SK-N-SH (cell line): ENCODE data around the gene AXIN1. TPM values are rescaled to one million over a fixed set of nuclear protein-coding genes. Genes with fewer than 3 reads are reported as not detected.
"Not testable (repeated sequence)": the region's sequence is repeated elsewhere in the genome, so short reads cannot be mapped to it uniquely, and the experiment has no call there.

Source experiments
- CTCF ChIA-PET: fragments of 300-600, 350-600 bp; formaldehyde crosslinking; extraction: SDS; loops from one replicate; lab custom pipeline; 2021; lab: Yijun Ruan, JAX
- POLR2A ChIA-PET: fragments of 350-600 bp; sonication (Branson Sonifier 250); formaldehyde crosslinking; extraction: SDS; loops from one replicate; lab custom pipeline; 2020; ENCODE audit warnings: antibody characterized with exemption, inconsistent platforms; lab: Yijun Ruan, JAX
- DNase-seq: peaks from one replicate; pipeline ENCODE4 v3.0.0; 2012
- H2AFZ ChIP-seq: fragments of 200-600 bp; sonication (generic); 2 replicates; pipeline ENCODE4 v1.8.1; 2016; ENCODE audit warnings: antibody characterized with exemption, mild to moderate bottlenecking, low read depth
- H3F3A ChIP-seq: fragments of 200-600 bp; sonication (generic); replicated peaks from 2 replicates; pipeline ENCODE3; 2016; ENCODE audit warnings: antibody characterized with exemption, mild to moderate bottlenecking; ENCODE audit not compliant: insufficient read depth
- H3K27ac ChIP-seq, 2 experiments: fragments of 200-500 bp in 1 of 2; fragments of 200-600 bp in 1 of 2; sonication (Bioruptor generic) in 1 of 2; sonication (generic), shearing (Covaris generic) in 1 of 2; 2 replicates each; pipeline versions ENCODE4 v1.5.1 to v1.6.1; 2014 to 2016; ENCODE audit warnings: low read depth in 2 of 2, inconsistent platforms in 1 of 2, low read length in 1 of 2, mild to moderate bottlenecking in 1 of 2, mixed read lengths in 1 of 2
- H3K27me3 ChIP-seq: fragments of 200-600 bp; sonication (generic), shearing (Covaris generic); 2 replicates; pipeline ENCODE4 v1.6.1; 2016; ENCODE audit warnings: mixed run types; ENCODE audit not compliant: insufficient read depth
- H3K36me3 ChIP-seq, 2 experiments: fragments of 200-500 bp in 1 of 2; fragments of 200-600 bp in 1 of 2; sonication (Bioruptor generic) in 1 of 2; sonication (generic) in 1 of 2; replicated peaks in 1 of 2; 2 replicates each; pipeline versions ENCODE3 to v1.5.1; 2014 to 2016; ENCODE audit warnings: low read length in 1 of 2, mild to moderate bottlenecking in 1 of 2; ENCODE audit not compliant: insufficient read depth in 2 of 2, control insufficient read depth in 1 of 2
- H3K4me1 ChIP-seq, 2 experiments: fragments of 200-500 bp in 1 of 2; fragments of 200-600 bp in 1 of 2; sonication (Bioruptor generic) in 1 of 2; sonication (generic), shearing (Covaris generic) in 1 of 2; 2 replicates each; pipeline versions ENCODE4 v1.5.1 to v1.6.1; 2014 to 2016; ENCODE audit warnings: low read depth in 1 of 2, low read length in 1 of 2, mixed run types in 1 of 2; ENCODE audit not compliant: insufficient read depth in 2 of 2, control insufficient read depth in 1 of 2
- H3K4me2 ChIP-seq: fragments of 200-600 bp; sonication (generic), shearing (Covaris generic); 2 replicates; pipeline ENCODE4 v1.6.1; 2017; ENCODE audit warnings: mixed run types
- H3K4me3 ChIP-seq, 2 experiments: fragments of 200-500 bp in 1 of 2; fragments of 200-600 bp in 1 of 2; sonication (Bioruptor generic) in 1 of 2; sonication (generic), shearing (Covaris generic) in 1 of 2; 2 replicates each; pipeline versions ENCODE4 v1.5.1 to v1.8.1; 2014 to 2016; ENCODE audit warnings: low read depth in 2 of 2, inconsistent platforms in 1 of 2, low read length in 1 of 2, mild to moderate bottlenecking in 1 of 2, mixed read lengths in 1 of 2, moderate library complexity in 1 of 2
- H3K79me2 ChIP-seq: fragments of 200-600 bp; sonication (generic); 2 replicates; pipeline ENCODE4 v1.8.1; 2017; ENCODE audit warnings: mild to moderate bottlenecking; ENCODE audit not compliant: insufficient read depth
- H3K9ac ChIP-seq: fragments of 200-600 bp; sonication (generic); 2 replicates; pipeline ENCODE4 v1.6.1; 2017; ENCODE audit warnings: mixed run types
- H3K9me2 ChIP-seq: fragments of 200-600 bp; sonication (generic); 2 replicates; pipeline ENCODE4 v1.6.1; 2017; ENCODE audit warnings: mixed run types
- H3K9me3 ChIP-seq: fragments of 200-600 bp; sonication (generic); 2 replicates; pipeline ENCODE4 v1.6.1; 2017; ENCODE audit warnings: mixed run types, mild to moderate bottlenecking, moderate library complexity
- H4K20me1 ChIP-seq: fragments of 200-600 bp; sonication (generic); 2 replicates; pipeline ENCODE4 v1.6.1; 2017; ENCODE audit warnings: mild to moderate bottlenecking, mixed run types; ENCODE audit not compliant: insufficient read depth
- ELF1 ChIP-seq: IDR thresholded peaks from 2 replicates; pipeline ENCODE4 v1.4.0; 2012
- FOSL2 ChIP-seq: IDR thresholded peaks from 2 replicates; pipeline ENCODE4 v1.4.0; 2012; ENCODE audit warnings: low read depth, mild to moderate bottlenecking, moderate library complexity, borderline replicate concordance
- GABPA ChIP-seq: IDR thresholded peaks from 2 replicates; pipeline ENCODE4 v1.4.0; 2012; ENCODE audit warnings: low read depth, mild to moderate bottlenecking
- NFIC ChIP-seq: IDR thresholded peaks from 2 replicates; pipeline ENCODE4 v1.4.0; 2012; ENCODE audit warnings: borderline replicate concordance
- RCOR1 ChIP-seq: fragments of 150-350 bp; IDR thresholded peaks from 2 replicates; pipeline ENCODE4 v1.6.1; 2017; ENCODE audit warnings: antibody characterized with exemption, low read length
- RFX5 ChIP-seq: IDR thresholded peaks from 2 replicates; pipeline ENCODE4 v1.6.1; 2012; ENCODE audit warnings: mild to moderate bottlenecking, improper control_type of control experiment, low read length
- RXRA ChIP-seq: IDR thresholded peaks from 2 replicates; pipeline ENCODE4 v1.4.0; 2012; ENCODE audit warnings: low read depth, mild to moderate bottlenecking, borderline replicate concordance
- SIN3A ChIP-seq: IDR thresholded peaks from 2 replicates; pipeline ENCODE4 v1.6.1; 2012; ENCODE audit warnings: low read depth, mild to moderate bottlenecking, low read length, moderate library complexity, borderline replicate concordance
- SMC3 ChIP-seq: IDR thresholded peaks from 2 replicates; pipeline ENCODE4 v1.6.1; 2012; ENCODE audit warnings: low read depth, low read length, improper control_type of control experiment
- TAF1 ChIP-seq: IDR thresholded peaks from 2 replicates; pipeline ENCODE4 v1.6.1; 2012; ENCODE audit warnings: low read depth, mild to moderate bottlenecking, low read length, moderate library complexity, borderline replicate concordance
- WGBS: methylation state at CpG from one replicate; pipeline ENCODE4 v1.1.6; 2017; ENCODE audit warnings: low lambda C conversion rate; 5-methylcytosine and 5-hydroxymethylcytosine counted together
- polyA plus RNA-seq, 3 experiments: library from polyadenylated mRNA; depleted of rRNA; stranded (reverse); fragments of >200 nt; gene quantifications; 2 replicates each; pipeline ENCODE4 v1.2.3, GENCODE V29; 2012
- TF ChIP-seq, protein P1 (sequence below): IDR thresholded peaks from 2 replicates; pipeline ENCODE4 v1.6.1; 2012; ENCODE audit warnings: mild to moderate bottlenecking, low read depth, low read length, moderate library complexity
- TF ChIP-seq, protein P2 (sequence below): IDR thresholded peaks from 2 replicates; pipeline ENCODE4; 2012
- TF ChIP-seq, protein P3 (sequence below): IDR thresholded peaks from 2 replicates; pipeline ENCODE4 v1.4.0; 2012; ENCODE audit warnings: low read depth, borderline replicate concordance
- TF ChIP-seq, protein P4 (sequence below): IDR thresholded peaks from 2 replicates; pipeline ENCODE4 v1.4.0; 2012; ENCODE audit warnings: low read depth
- TF ChIP-seq, protein P5 (sequence below): IDR thresholded peaks from 2 replicates; pipeline ENCODE4 v1.4.0; 2012; ENCODE audit warnings: low read depth, borderline replicate concordance

The AXIN1 gene
- polyA plus RNA-seq, 1 of the 3 experiments (the other 2 are of a cell fraction) = 19.9 TPM

DNA sequence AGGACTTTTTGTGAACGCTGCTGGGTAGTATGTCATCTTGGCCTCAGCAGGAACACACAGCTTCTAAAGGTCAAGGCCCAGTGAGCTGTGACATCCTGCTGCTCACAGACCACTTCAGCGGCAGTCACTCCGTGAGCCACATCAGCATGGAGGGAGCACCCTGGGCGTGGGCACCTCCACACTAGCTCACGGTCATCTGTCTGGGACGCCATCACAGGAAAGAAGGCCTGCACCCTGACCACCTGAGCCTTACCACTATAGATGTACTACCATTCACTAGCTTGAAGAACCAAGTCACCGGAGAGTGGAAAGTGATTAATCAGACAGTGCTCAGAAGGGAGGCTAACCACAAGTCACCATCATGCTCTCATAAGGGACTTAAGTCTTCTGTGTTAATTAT, 3.3 kb downstream of the AXIN1 start:
- Histone ChIP-seq H3K27me3 (no peaks in the 10 kb centered on the region), H3K9me3 (no peaks in the 10 kb centered on the region), H3K9me2 (no peaks in the 10 kb centered on the region), H3K9ac (no peak overlapping the region), H3K79me2 (peaks cover 72% of the 10 kb centered on the region), H3K27ac (no peak overlapping the region), H3K4me3 (no peak overlapping the region), H3F3A (no peaks in the 10 kb centered on the region), H3K4me2 (no peak overlapping the region), H2AFZ (no peak overlapping the region), H4K20me1 (peaks cover 65% of the 10 kb centered on the region), H3K4me1 (peaks cover 4 to 9% of the 10 kb centered on the region in 2 experiments; a peak in 2 of 4 replicates), H3K36me3 (peaks cover 15 to 22% of the 10 kb centered on the region in 2 experiments)
- DNase-seq = no peak
- ChIA-PET CTCF (interaction anchor here (1.0 to 4.4 kb wide), 4 partner anchors 13 to 284 kb away, joined by 4 to 22 read pairs (median 6); no protein-coding TSS in a partner anchor), POLR2A (interaction anchor here (1.2 kb wide), 1 partner anchor 121 kb away, joined by 4 read pairs; no protein-coding TSS in a partner anchor)
- WGBS = 92% methylated on average over 2 of the region's 7 CpGs
- TF ChIP-seq FOSL2 (no peak), GABPA (no peak), RFX5 (no peak), ELF1 (no peak), SMC3 (no peak), TAF1 (no peak), NFIC (no peak), RXRA (no peak), RCOR1 (no peak), SIN3A (no peak)
- TF ChIP-seq, protein P1, sequence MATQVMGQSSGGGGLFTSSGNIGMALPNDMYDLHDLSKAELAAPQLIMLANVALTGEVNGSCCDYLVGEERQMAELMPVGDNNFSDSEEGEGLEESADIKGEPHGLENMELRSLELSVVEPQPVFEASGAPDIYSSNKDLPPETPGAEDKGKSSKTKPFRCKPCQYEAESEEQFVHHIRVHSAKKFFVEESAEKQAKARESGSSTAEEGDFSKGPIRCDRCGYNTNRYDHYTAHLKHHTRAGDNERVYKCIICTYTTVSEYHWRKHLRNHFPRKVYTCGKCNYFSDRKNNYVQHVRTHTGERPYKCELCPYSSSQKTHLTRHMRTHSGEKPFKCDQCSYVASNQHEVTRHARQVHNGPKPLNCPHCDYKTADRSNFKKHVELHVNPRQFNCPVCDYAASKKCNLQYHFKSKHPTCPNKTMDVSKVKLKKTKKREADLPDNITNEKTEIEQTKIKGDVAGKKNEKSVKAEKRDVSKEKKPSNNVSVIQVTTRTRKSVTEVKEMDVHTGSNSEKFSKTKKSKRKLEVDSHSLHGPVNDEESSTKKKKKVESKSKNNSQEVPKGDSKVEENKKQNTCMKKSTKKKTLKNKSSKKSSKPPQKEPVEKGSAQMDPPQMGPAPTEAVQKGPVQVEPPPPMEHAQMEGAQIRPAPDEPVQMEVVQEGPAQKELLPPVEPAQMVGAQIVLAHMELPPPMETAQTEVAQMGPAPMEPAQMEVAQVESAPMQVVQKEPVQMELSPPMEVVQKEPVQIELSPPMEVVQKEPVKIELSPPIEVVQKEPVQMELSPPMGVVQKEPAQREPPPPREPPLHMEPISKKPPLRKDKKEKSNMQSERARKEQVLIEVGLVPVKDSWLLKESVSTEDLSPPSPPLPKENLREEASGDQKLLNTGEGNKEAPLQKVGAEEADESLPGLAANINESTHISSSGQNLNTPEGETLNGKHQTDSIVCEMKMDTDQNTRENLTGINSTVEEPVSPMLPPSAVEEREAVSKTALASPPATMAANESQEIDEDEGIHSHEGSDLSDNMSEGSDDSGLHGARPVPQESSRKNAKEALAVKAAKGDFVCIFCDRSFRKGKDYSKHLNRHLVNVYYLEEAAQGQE = no peak
- TF ChIP-seq, protein P2, sequence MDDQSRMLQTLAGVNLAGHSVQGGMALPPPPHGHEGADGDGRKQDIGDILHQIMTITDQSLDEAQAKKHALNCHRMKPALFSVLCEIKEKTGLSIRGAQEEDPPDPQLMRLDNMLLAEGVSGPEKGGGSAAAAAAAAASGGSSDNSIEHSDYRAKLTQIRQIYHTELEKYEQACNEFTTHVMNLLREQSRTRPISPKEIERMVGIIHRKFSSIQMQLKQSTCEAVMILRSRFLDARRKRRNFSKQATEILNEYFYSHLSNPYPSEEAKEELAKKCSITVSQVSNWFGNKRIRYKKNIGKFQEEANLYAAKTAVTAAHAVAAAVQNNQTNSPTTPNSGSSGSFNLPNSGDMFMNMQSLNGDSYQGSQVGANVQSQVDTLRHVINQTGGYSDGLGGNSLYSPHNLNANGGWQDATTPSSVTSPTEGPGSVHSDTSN = no peak
- TF ChIP-seq, protein P3, sequence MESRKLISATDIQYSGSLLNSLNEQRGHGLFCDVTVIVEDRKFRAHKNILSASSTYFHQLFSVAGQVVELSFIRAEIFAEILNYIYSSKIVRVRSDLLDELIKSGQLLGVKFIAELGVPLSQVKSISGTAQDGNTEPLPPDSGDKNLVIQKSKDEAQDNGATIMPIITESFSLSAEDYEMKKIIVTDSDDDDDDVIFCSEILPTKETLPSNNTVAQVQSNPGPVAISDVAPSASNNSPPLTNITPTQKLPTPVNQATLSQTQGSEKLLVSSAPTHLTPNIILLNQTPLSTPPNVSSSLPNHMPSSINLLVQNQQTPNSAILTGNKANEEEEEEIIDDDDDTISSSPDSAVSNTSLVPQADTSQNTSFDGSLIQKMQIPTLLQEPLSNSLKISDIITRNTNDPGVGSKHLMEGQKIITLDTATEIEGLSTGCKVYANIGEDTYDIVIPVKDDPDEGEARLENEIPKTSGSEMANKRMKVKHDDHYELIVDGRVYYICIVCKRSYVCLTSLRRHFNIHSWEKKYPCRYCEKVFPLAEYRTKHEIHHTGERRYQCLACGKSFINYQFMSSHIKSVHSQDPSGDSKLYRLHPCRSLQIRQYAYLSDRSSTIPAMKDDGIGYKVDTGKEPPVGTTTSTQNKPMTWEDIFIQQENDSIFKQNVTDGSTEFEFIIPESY = no peak
- TF ChIP-seq, protein P4, sequence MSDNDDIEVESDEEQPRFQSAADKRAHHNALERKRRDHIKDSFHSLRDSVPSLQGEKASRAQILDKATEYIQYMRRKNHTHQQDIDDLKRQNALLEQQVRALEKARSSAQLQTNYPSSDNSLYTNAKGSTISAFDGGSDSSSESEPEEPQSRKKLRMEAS = no peak
- TF ChIP-seq, protein P5, sequence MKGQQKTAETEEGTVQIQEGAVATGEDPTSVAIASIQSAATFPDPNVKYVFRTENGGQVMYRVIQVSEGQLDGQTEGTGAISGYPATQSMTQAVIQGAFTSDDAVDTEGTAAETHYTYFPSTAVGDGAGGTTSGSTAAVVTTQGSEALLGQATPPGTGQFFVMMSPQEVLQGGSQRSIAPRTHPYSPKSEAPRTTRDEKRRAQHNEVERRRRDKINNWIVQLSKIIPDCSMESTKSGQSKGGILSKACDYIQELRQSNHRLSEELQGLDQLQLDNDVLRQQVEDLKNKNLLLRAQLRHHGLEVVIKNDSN = no peak

DNA sequence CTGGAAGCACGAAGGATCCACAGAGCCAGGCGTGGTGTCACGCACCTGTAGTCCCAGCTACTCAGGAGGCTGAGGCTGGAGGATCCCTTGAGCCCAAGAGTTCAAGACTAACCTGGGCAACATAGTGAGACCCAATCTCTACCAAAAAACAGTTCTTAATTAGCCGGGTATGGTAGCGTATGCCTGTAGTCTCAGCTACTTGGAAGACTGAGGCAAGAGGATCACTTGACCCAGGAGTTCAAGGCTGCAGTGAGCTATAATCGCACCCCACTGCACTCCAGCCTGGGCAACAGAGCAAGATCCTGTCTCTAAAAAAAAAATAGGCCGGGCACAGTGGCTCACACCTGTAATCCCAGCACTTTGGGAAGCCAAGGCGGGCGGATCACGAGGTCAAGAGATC, 4.0 kb downstream of the AXIN1 start:
- not testable (repeated sequence) for H3K4me1 ChIP-seq, H3K9ac ChIP-seq, H2AFZ ChIP-seq, H3K27ac ChIP-seq, H3K27me3 ChIP-seq, DNase-seq, H3K4me2 ChIP-seq, H3K9me3 ChIP-seq, H3K9me2 ChIP-seq, H3F3A ChIP-seq, H3K4me3 ChIP-seq
- CTCF ChIA-PET = interaction anchor here (4.4 kb wide), 1 partner anchor 14 kb away, joined by 22 read pairs; no protein-coding TSS in a partner anchor
- peaks cover 15 to 22% of the 10 kb centered on the region in 2 experiments for H3K36me3 ChIP-seq
- WGBS = 96% methylated on average over 10 of the region's 10 CpGs
- POLR2A ChIA-PET = interaction anchor here (1.2 kb wide), 1 partner anchor 120 kb away, joined by 4 read pairs; no protein-coding TSS in a partner anchor
- peaks cover 79% of the 10 kb centered on the region for H3K79me2 ChIP-seq
- H4K20me1 ChIP-seq = peaks cover 71% of the 10 kb centered on the region
